Kidney epithelial cell (primary cell): ENCODE data around the gene OMD. TPM values are rescaled to one million over a fixed set of nuclear protein-coding genes. Genes with fewer than 3 reads are reported as not detected.
"Not testable (repeated sequence)": the region's sequence is repeated elsewhere in the genome, so short reads cannot be mapped to it uniquely, and the experiment has no call there.

Source experiments
- DNase-seq: peaks from one replicate; pipeline ENCODE4 v3.0.0-alpha.2; 2010; ENCODE audit warnings: low read depth
- H3K27me3 ChIP-seq: 2 replicates; pipeline ENCODE4 v1.6.0; 2011; ENCODE audit warnings: low read length; ENCODE audit not compliant: control insufficient read depth, insufficient read depth
- H3K36me3 ChIP-seq: 2 replicates; pipeline ENCODE4 v1.5.1; 2011; ENCODE audit warnings: low read length; ENCODE audit not compliant: control insufficient read depth, insufficient read depth
- H3K4me3 ChIP-seq: 2 replicates; pipeline ENCODE4 v1.5.1; 2011; ENCODE audit warnings: low read depth, mild to moderate bottlenecking, control low read depth, low read length
- total RNA-seq: library from RNA; depleted of rRNA; stranded (reverse); fragments of >200 nt; gene quantifications from 2 replicates; pipeline ENCODE4 v1.2.3, GENCODE V29; 2015
- TF ChIP-seq, protein P1 (sequence below): IDR thresholded peaks from 2 replicates; pipeline ENCODE4 v1.5.1; 2011; ENCODE audit warnings: mild to moderate bottlenecking, moderate library complexity, low read length, control low read depth, inconsistent platforms; ENCODE audit not compliant: insufficient read depth, poor library complexity, severe bottlenecking

The OMD gene
- total RNA-seq, 1 donor from 2014 or later = not detected

GRCh38 chr9:92426501-92427145 is 2.4 kb upstream of the OMD start:
- Histone ChIP-seq H3K36me3 (no peaks in the 10 kb centered on the region), H3K27me3 (no peaks in the 10 kb centered on the region), H3K4me3 (no peak overlapping the region)
- DNase-seq = no peak
- TF ChIP-seq, protein P1, sequence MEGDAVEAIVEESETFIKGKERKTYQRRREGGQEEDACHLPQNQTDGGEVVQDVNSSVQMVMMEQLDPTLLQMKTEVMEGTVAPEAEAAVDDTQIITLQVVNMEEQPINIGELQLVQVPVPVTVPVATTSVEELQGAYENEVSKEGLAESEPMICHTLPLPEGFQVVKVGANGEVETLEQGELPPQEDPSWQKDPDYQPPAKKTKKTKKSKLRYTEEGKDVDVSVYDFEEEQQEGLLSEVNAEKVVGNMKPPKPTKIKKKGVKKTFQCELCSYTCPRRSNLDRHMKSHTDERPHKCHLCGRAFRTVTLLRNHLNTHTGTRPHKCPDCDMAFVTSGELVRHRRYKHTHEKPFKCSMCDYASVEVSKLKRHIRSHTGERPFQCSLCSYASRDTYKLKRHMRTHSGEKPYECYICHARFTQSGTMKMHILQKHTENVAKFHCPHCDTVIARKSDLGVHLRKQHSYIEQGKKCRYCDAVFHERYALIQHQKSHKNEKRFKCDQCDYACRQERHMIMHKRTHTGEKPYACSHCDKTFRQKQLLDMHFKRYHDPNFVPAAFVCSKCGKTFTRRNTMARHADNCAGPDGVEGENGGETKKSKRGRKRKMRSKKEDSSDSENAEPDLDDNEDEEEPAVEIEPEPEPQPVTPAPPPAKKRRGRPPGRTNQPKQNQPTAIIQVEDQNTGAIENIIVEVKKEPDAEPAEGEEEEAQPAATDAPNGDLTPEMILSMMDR = no peak

GRCh38 chr9:92425474-92425873 is 1.2 kb upstream of the OMD start:
- TF ChIP-seq, protein P1 = no peak
- Histone ChIP-seq H3K36me3 (no peaks in the 10 kb centered on the region), H3K4me3 (no peak overlapping the region), H3K27me3 (no peaks in the 10 kb centered on the region)
- no peak for DNase-seq

DNA sequence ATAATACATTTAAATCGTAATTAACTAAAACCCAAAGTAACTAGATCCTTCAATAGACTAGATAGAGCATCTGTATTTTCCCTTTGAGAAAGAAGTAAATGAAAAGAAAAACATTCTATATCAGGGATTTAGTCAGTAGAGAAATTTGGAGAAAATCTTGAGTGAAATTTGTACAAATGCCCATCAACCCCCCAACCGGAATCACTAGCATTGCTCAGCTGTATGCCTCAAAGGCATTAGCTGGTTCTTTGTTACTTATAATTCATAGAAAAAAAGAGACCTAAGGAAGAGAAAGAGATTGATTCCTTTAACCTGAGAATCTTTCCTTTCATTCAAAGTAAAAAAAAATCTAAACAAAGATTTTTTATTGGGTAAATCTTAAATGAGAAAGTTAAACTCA is 659 bp downstream of the OMD start:
- no peak for DNase-seq
- TF ChIP-seq, protein P1 = no peak
- H3K36me3 ChIP-seq = no peaks in the 10 kb centered on the region

GRCh38 chr9:92422611-92423338 is 1.5 kb downstream of the OMD start:
- Histone ChIP-seq H3K27me3 (no peaks in the 10 kb centered on the region), H3K36me3 (no peaks in the 10 kb centered on the region), H3K4me3 (no peak overlapping the region)
- TF ChIP-seq, protein P1 = no peak
- no peak for DNase-seq

More for the DNA sequence above, 659 bp downstream of the OMD start:
- no peaks in the 10 kb centered on the region for H3K27me3 ChIP-seq
- H3K4me3 ChIP-seq = no peak overlapping the region

DNA sequence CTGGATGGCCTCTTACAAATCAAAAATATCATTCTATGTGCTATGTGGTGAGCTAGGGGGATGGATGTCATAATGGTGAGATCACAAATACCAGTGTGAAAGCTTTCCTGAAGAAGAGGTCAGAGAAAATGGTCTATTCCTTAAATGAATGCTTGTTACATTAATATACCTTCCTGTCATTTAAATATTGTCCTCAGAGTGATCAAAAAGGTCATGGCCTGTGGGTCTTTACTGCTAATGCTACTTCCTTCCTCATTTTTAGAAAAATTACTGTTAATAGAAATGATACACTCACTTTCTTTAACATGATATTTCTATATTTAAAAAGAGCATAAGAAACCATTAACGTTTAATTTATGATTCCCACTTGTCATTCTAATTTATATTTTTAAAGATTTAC is 9.7 kb downstream of the OMD start:
- no peak for DNase-seq
- no peaks in the 10 kb centered on the region for H3K36me3 ChIP-seq
- TF ChIP-seq, protein P1 = no peak
- H3K27me3 ChIP-seq = no peaks in the 10 kb centered on the region
- no peak overlapping the region for H3K4me3 ChIP-seq

GRCh38 chr9:92411157-92411556 is 13.1 kb downstream of the OMD start:
- not testable (repeated sequence) for H3K36me3 ChIP-seq, DNase-seq, H3K27me3 ChIP-seq, H3K4me3 ChIP-seq
